HCT116 (cell line): Measurements from ENCODE around the gene SLC25A4. TPM values are rescaled to one million over a fixed set of nuclear protein-coding genes. Genes with fewer than 3 reads are reported as not detected.

Experiments
- ATAC-seq: fragments of 200-7000 bp; cut with Tn5 transposase; 2 replicates; pipeline ENCODE4 v1.9.1; 2020; ENCODE audit warnings: mild to moderate bottlenecking, moderate library complexity
- BruUV-seq: library from RNA; stranded (reverse); fragments of 400-500 nt; replicated peaks from 2 replicates; lab custom pipeline; 2021; lab: Mats Ljungman, UMichigan
- CTCF ChIA-PET: fragments of 300-600 bp; sonication (Branson Sonifier 250); formaldehyde crosslinking; loops from one replicate; lab custom pipeline; 2021; ENCODE audit warnings: antibody characterized with exemption; lab: Charles Lee
- POLR2A ChIA-PET: fragments of 300-600, 350-600 bp; sonication (Branson Sonifier 250); formaldehyde crosslinking; loops from one replicate; lab custom pipeline; 2021; ENCODE audit warnings: antibody characterized with exemption; lab: Charles Lee
- RAD21 ChIA-PET, 2 experiments: fragments of 300-600 bp; sonication (Branson Sonifier 250); formaldehyde crosslinking; loops; one replicate each; lab custom pipeline; 2023; ENCODE audit warnings: low total read pairs in 2 of 2; ENCODE audit not compliant: uncharacterized antibody in 2 of 2, unreplicated experiment in 2 of 2, low non-redundant PET in 1 of 2; lab: Charles Lee
- DNase-seq: peaks from one replicate; pipeline ENCODE4 v3.0.0-alpha.2; 2010; ENCODE audit warnings: low read depth, low spot score
- H2AFZ ChIP-seq: fragments of 200-600 bp; shearing (Covaris generic), sonication (generic); 2 replicates; pipeline ENCODE4 v1.6.1; 2017; ENCODE audit warnings: low read depth, mixed run types, mixed read lengths, antibody characterized with exemption, low read length; ENCODE audit not compliant: poor library complexity, severe bottlenecking
- H3K27ac ChIP-seq: 2 replicates; pipeline ENCODE4 v1.5.1; 2012; ENCODE audit warnings: low read depth, low read length
- H3K27me3 ChIP-seq: fragments of 200-600 bp; sonication (generic); 2 replicates; pipeline ENCODE4 v1.6.1; 2016; ENCODE audit warnings: mixed run types, low read length, mixed read lengths; ENCODE audit not compliant: insufficient read depth
- H3K36me3 ChIP-seq, 2 experiments: fragments of 200-500 bp in 1 of 2; fragments of 200-600 bp in 1 of 2; sonication (Bioruptor generic) in 1 of 2; sonication (generic) in 1 of 2; 2 replicates each; pipeline versions ENCODE4 v1.5.1 to v1.6.1; 2014 to 2016; ENCODE audit warnings: low read length in 2 of 2, inconsistent platforms in 1 of 2, mixed read lengths in 1 of 2, mixed run types in 1 of 2; ENCODE audit not compliant: insufficient read depth in 2 of 2, control insufficient read depth in 1 of 2
- H3K4me1 ChIP-seq, 2 experiments: fragments of 200-600 bp in 1 of 2; sonication (generic) in 1 of 2; 2 replicates each; pipeline versions ENCODE4 v1.5.1 to v1.6.1; 2012 to 2017; ENCODE audit warnings: low read length in 2 of 2, inconsistent platforms in 1 of 2, mild to moderate bottlenecking in 1 of 2, mixed read lengths in 1 of 2, mixed run types in 1 of 2, moderate library complexity in 1 of 2; ENCODE audit not compliant: insufficient read depth in 2 of 2, control insufficient read depth in 1 of 2
- H3K4me2 ChIP-seq: fragments of 200-600 bp; sonication (generic); 2 replicates; pipeline ENCODE4 v1.6.1; 2017; ENCODE audit warnings: mixed run types, low read length, mixed read lengths
- H3K4me3 ChIP-seq, 2 experiments: fragments of 200-600 bp in 1 of 2; sonication (generic) in 1 of 2; replicated peaks in 1 of 2; 2 replicates each; pipeline ENCODE4 v1.5.1; 2011 to 2016; ENCODE audit warnings: low read length in 2 of 2, control low read depth in 1 of 2, low read depth in 1 of 2, mild to moderate bottlenecking in 1 of 2, mixed read lengths in 1 of 2, mixed run types in 1 of 2
- H3K79me2 ChIP-seq: fragments of 200-600 bp; sonication (generic); 2 replicates; pipeline ENCODE4 v1.6.1; 2017; ENCODE audit warnings: mild to moderate bottlenecking, mixed run types, low read length, moderate library complexity, mixed read lengths; ENCODE audit not compliant: insufficient read depth
- H3K9ac ChIP-seq: fragments of 200-600 bp; sonication (generic); 2 replicates; pipeline ENCODE4 v1.6.1; 2016; ENCODE audit warnings: low read length, mixed read lengths
- H3K9me2 ChIP-seq: fragments of 200-600 bp; sonication (generic), shearing (Covaris generic); 2 replicates; pipeline ENCODE4 v1.6.1; 2017; ENCODE audit warnings: mixed run types, mild to moderate bottlenecking, moderate library complexity; ENCODE audit not compliant: insufficient read depth
- H3K9me3 ChIP-seq, 2 experiments: fragments of 200-500 bp in 1 of 2; fragments of 200-600 bp in 1 of 2; sonication (Bioruptor generic) in 1 of 2; sonication (generic) in 1 of 2; 2 replicates each; pipeline ENCODE4 v1.6.1; 2014 to 2017; ENCODE audit warnings: low read length in 2 of 2, mixed read lengths in 2 of 2, inconsistent platforms in 1 of 2, low read depth in 1 of 2, mild to moderate bottlenecking in 1 of 2, mixed run types in 1 of 2, moderate library complexity in 1 of 2; ENCODE audit not compliant: control insufficient read depth in 1 of 2, insufficient read depth in 1 of 2
- H4K20me1 ChIP-seq: fragments of 200-600 bp; sonication (generic), shearing (Covaris generic); 2 replicates; pipeline ENCODE4 v1.6.1; 2017; ENCODE audit warnings: mixed run types, mild to moderate bottlenecking, moderate library complexity; ENCODE audit not compliant: insufficient read depth
- ATF3 ChIP-seq: IDR thresholded peaks from 2 replicates; pipeline ENCODE4 v1.6.1; 2012
- EZH2 ChIP-seq: fragments of 200-600 bp; sonication (generic); IDR thresholded peaks from 2 replicates; pipeline ENCODE4 v1.6.1; 2017; ENCODE audit warnings: antibody characterized with exemption, mixed run types
- FOSL1 ChIP-seq: IDR thresholded peaks from 2 replicates; pipeline ENCODE4 v1.6.1; 2012; ENCODE audit warnings: low read depth
- MAX ChIP-seq: IDR thresholded peaks from 2 replicates; pipeline ENCODE4 v1.6.1; 2012
- POLR2A ChIP-seq: IDR thresholded peaks from 2 replicates; pipeline ENCODE4 v1.7.0; 2011; ENCODE audit warnings: borderline replicate concordance; ENCODE audit not compliant: insufficient read depth, insufficient read length; ENCODE audit errors: extremely low read depth
- REST ChIP-seq: IDR thresholded peaks from 2 replicates; pipeline ENCODE4 v1.6.1; 2012; ENCODE audit warnings: low read depth
- SRF ChIP-seq: IDR thresholded peaks from 2 replicates; pipeline ENCODE4 v1.6.1; 2012; ENCODE audit warnings: low read depth
- TCF7L2 ChIP-seq: IDR thresholded peaks from 2 replicates; pipeline ENCODE4 v1.7.0; 2011; ENCODE audit warnings: borderline replicate concordance, inconsistent platforms; ENCODE audit not compliant: insufficient read depth, insufficient read length; ENCODE audit errors: extremely low read depth
- intact Hi-C: fragments of 100-400 bp; cut with micrococcal nuclease; formaldehyde crosslinking; loops from 2 replicates; pipeline ENCODE4 v1.10.0; 2022
- total RNA-seq: library from RNA; stranded (reverse); gene quantifications from one replicate; pipeline ENCODE4 v1.2.1, GENCODE V29; 2021; ENCODE audit not compliant: unreplicated experiment

SLC25A4 gene
- total RNA-seq, 1 experiment from 2014 or later: 27.9 TPM

GRCh38 chr4:185108185-185108584 lies 34.9 kb upstream of the SLC25A4 start:
- intact Hi-C loops: no loop called here
- H3K9ac ChIP-seq: no peak overlapping the region
- H3K27me3 ChIP-seq: no peaks in the 10 kb centered on the region
- no peak overlapping the region for H3K4me3 ChIP-seq
- ChIA-PET POLR2A (no interaction called here), RAD21 (no interaction called here), CTCF (interaction anchor here (1.3 to 3.5 kb wide), 2 partner anchors 12 to 26 kb away, joined by 3 to 21 read pairs; no protein-coding TSS in a partner anchor)
- no peak overlapping the region for H3K4me2 ChIP-seq
- DNase-seq: no peak
- no peaks in the 10 kb centered on the region for H3K36me3 ChIP-seq
- H3K9me3 ChIP-seq: 0 out of 4 replicates have a peak, but pooled peaks cover 0 to 4% of the 10 kb centered on the region in 2 experiments
- H2AFZ ChIP-seq: no peak overlapping the region
- no peaks in the 10 kb centered on the region for H3K79me2 ChIP-seq
- no peaks in the 10 kb centered on the region for H3K9me2 ChIP-seq
- H3K27ac ChIP-seq: no peak overlapping the region
- ATAC-seq: no peak
- no peaks in the 10 kb centered on the region for H4K20me1 ChIP-seq
- peaks cover 26 to 51% of the 10 kb centered on the region in 2 experiments for H3K4me1 ChIP-seq
- TF ChIP-seq MAX (no peak), REST (no peak), TCF7L2 (no peak), FOSL1 (no peak), SRF (no peak), EZH2 (no peak), ATF3 (no peak), POLR2A (no peak)
- BruUV-seq: no TSS peak
